Transverse colon (tissue), 4 donors: ENCODE results near the gene KLK11. TPM values are rescaled to one million over a fixed set of nuclear protein-coding genes. Genes with fewer than 3 reads are reported as not detected.

Experiments used
- DNase-seq: peaks from one replicate; pipeline ENCODE4 v3.0.0-alpha.2; 2019
- H3K27ac ChIP-seq, 4 donors: fragments of 200-600 bp; sonication (generic); 2 replicates each; pipeline ENCODE4 v1.5.1; 2016 to 2018; ENCODE audit warnings: inconsistent platforms in 4 of 4
- H3K27me3 ChIP-seq: fragments of 200-600 bp; sonication (generic); 2 replicates; pipeline ENCODE4 v1.5.1; 2017; ENCODE audit warnings: inconsistent platforms
- H3K36me3 ChIP-seq, 4 donors: fragments of 200-600 bp; sonication (generic); 2 replicates each; pipeline ENCODE4 v1.5.1; 2017 to 2019; ENCODE audit warnings: inconsistent platforms in 4 of 4
- H3K4me1 ChIP-seq, 4 donors: fragments of 200-600 bp; sonication (generic); 2 replicates each; pipeline ENCODE4 v1.5.1; 2017 to 2020; ENCODE audit warnings: inconsistent platforms in 4 of 4
- H3K4me3 ChIP-seq, 4 donors: fragments of 200-600 bp; sonication (generic); 1 replicate in 1 of 4; 2 replicates in 3 of 4; pipeline versions ENCODE4 v1.5.1 to v1.6.1; 2017 to 2019; ENCODE audit warnings: inconsistent platforms in 4 of 4
- H3K9me3 ChIP-seq, 2 donors: fragments of 200-600 bp; sonication (generic); 2 replicates each; pipeline ENCODE4 v1.5.1; 2017 to 2019; ENCODE audit warnings: inconsistent platforms in 2 of 2
- EP300 ChIP-seq: sonication (generic); formaldehyde crosslinking; IDR thresholded peaks from one replicate; pipeline ENCODE4 v1.6.1; 2017; ENCODE audit warnings: antibody characterized with exemption, low read depth
- POLR2A ChIP-seq: fragments of 450-650 bp; IDR thresholded peaks from one replicate; pipeline ENCODE4 v1.6.1; 2016; ENCODE audit warnings: antibody characterized with exemption, mild to moderate bottlenecking, moderate library complexity
- POLR2AphosphoS5 ChIP-seq, 3 donors: sonication (generic); formaldehyde crosslinking; IDR thresholded peaks; one replicate each; pipeline ENCODE4 v1.6.1; 2016; ENCODE audit warnings: antibody characterized with exemption in 3 of 3
- WGBS, 2 donors: methylation state at CpG; one replicate each; pipeline ENCODE4 v1.1.5; 2018; ENCODE audit warnings: low coverage in 1 of 2; 5-methylcytosine and 5-hydroxymethylcytosine counted together
- in situ Hi-C, 4 donors: fragments of 200-750 bp; cut with MboI; loops; one replicate each; pipeline versions ENCODE4 v1.15.0 to v1.15.1; 2017; ENCODE audit warnings: low sequenced_read_pairs in 3 of 4, low pct_ligation_motif_present in 1 of 4, low pct_unique_long_range_greater_than_20kb in 1 of 4
- intact Hi-C: fragments of 100-400 bp; cut with DNase I; formaldehyde crosslinking; loops from one replicate; pipeline ENCODE4 v1.15.1; 2023; ENCODE audit warnings: low total_unique reads
- total RNA-seq, 4 donors: library from RNA; depleted of rRNA; stranded (reverse); fragments of >200 nt; gene quantifications; one replicate each; pipeline ENCODE4 v1.1.0, GENCODE V29; 2016
- TF ChIP-seq, protein P1 (sequence below), 5 experiments: fragments of 200-600 bp in 3 of 5; fragments of 450-650 bp in 2 of 5; sonication (generic) in 3 of 5; IDR thresholded peaks; 1 replicate in 2 of 5; 2 replicates in 3 of 5; pipeline ENCODE4 v1.5.1; 2016 to 2017; ENCODE audit warnings: antibody characterized with exemption in 5 of 5, inconsistent platforms in 3 of 5, mild to moderate bottlenecking in 2 of 5, moderate library complexity in 1 of 5

Gene KLK11, protein sequence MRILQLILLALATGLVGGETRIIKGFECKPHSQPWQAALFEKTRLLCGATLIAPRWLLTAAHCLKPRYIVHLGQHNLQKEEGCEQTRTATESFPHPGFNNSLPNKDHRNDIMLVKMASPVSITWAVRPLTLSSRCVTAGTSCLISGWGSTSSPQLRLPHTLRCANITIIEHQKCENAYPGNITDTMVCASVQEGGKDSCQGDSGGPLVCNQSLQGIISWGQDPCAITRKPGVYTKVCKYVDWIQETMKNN
- under 1 TPM in 2 of 4 donors, not detected in 2; 0.55 to 0.79 TPM for total RNA-seq

DNA sequence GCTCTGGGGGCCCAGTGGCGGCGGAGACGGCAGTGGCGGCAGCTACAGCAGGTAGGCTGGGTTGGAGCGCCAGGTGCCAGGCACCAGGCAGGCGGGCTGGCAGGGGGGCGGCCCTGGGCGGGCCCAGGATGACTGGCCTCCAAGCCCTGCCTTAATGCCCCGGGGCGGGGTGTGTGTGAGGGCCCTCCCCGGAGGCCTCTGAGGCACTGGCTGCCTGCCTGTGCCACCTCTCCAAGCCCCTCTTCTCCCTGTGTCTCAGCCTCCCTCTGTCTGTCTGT, at the start of gene KLK11:
Gene KLK11 (minus strand): TSS at position 63 of the 278 bp plus-strand sequence. CDS start 985 bp downstream, outside the sequence.
- no peaks in the 10 kb centered on the region for H3K9me3 ChIP-seq
- H3K27me3 ChIP-seq = peaks cover 48% of the 10 kb centered on the region
- no peak for DNase-seq
- in situ Hi-C loops (no loop called here), intact Hi-C loops (no loop called here)
- 74% methylated on average over 10 of the region's 11 CpGs; no CpG with 5 or more reads in 1 of the 2 donors for WGBS, 2 donors
- no peaks in the 10 kb centered on the region for H3K4me1 ChIP-seq
- TF ChIP-seq, protein P1, sequence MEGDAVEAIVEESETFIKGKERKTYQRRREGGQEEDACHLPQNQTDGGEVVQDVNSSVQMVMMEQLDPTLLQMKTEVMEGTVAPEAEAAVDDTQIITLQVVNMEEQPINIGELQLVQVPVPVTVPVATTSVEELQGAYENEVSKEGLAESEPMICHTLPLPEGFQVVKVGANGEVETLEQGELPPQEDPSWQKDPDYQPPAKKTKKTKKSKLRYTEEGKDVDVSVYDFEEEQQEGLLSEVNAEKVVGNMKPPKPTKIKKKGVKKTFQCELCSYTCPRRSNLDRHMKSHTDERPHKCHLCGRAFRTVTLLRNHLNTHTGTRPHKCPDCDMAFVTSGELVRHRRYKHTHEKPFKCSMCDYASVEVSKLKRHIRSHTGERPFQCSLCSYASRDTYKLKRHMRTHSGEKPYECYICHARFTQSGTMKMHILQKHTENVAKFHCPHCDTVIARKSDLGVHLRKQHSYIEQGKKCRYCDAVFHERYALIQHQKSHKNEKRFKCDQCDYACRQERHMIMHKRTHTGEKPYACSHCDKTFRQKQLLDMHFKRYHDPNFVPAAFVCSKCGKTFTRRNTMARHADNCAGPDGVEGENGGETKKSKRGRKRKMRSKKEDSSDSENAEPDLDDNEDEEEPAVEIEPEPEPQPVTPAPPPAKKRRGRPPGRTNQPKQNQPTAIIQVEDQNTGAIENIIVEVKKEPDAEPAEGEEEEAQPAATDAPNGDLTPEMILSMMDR (IDR thresholded peaks at IDR 0.05) = no peak
- TF ChIP-seq POLR2A (no peak), POLR2AphosphoS5 (IDR thresholded peaks at IDR 0.05) (no peak), EP300 (no peak)
- no peak within 1 kb of the TSS for H3K27ac ChIP-seq
- H3K4me3 ChIP-seq = no peak within 1 kb of the TSS
- no peaks in the 10 kb centered on the region for H3K36me3 ChIP-seq

DNA sequence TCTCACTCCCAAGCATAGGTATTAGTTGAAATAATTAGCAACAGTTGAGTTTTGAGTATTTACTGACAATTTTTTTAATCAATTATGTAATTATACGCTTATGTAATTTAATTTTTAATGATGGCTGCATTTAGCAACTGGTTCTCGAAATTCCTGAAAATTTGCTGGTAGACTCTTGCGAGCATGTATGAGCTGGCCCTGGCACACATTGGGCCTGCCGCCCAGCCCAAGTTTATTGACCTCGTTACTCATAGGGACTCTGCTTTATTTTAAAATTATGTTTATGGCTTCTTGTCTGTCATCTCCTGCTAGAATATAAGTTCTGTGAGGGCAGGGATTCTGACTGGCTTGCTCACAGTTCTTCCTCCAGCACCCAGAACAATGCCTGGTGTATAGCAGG, 49.6 kb upstream of the KLK11 start:
- no peaks in the 10 kb centered on the region for H3K36me3 ChIP-seq
- H3K27ac ChIP-seq = no peak overlapping the region
- no peak overlapping the region for H3K4me3 ChIP-seq
- DNase-seq = no peak
- H3K27me3 ChIP-seq = peaks cover 4% of the 10 kb centered on the region
- peaks cover 0 to 3% of the 10 kb centered on the region in 2 donors for H3K9me3 ChIP-seq
- in situ Hi-C loops (no loop called here), intact Hi-C loops (no loop called here)
- no peaks in the 10 kb centered on the region for H3K4me1 ChIP-seq
- 51 to 70% methylated on average over 5 of the region's 5 CpGs for WGBS, 2 donors
- TF ChIP-seq EP300 (no peak), POLR2A (no peak), POLR2AphosphoS5 (IDR thresholded peaks at IDR 0.05) (no peak)
- TF ChIP-seq, protein P1 (IDR thresholded peaks at IDR 0.05) = no peak

DNA sequence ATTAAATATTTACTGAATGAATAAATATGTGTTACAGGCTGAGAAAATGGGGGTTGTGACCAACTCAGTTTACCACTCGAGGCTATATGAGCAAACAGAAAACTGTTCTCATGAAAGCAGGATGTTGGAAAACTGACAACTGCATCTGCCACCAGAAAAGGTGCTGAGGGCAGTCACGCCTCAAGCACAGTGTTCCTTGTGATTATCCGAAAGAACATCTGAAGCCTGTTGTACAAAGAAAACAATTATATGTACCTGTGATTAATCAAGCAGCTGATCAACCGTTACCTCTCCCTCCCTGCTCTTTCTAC, 44.6 kb upstream of the KLK11 start:
- no peak overlapping the region for H3K4me3 ChIP-seq
- in situ Hi-C loops = no loop called here
- DNase-seq = no peak

DNA sequence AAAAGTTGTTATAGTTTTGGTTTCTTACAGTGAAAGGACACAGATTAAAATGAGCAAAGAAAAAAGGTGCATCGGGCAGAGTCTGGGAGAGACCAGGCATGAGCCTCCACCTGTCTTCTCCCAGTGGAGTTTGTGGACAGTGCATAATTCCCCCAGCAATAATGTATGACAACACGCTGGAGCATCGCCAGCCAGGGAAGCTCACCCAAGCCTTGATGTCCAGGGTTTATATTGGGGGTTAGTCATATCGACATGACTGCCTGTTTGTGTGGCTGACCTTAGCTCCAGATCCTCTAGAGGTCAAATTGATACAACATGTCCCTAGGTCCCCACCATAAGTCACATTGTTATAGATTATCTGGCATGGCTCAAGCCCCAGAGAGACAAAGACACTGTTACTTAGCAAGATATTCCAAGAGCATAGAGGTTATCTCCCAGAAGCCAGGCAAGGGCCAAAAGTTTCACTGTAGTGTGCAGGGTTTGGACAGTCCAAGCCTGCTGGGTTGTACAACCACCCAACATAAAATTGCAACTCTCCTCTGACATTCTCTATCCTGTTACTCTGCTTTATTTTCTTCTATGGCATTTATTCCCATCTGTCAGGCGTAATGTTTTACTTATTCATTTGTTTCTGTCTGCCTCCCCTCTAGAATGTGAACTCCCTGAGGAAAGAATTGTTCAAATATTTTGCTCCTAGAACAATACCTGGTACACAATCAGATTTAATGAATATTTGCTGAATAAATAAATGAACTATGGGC, 44.1 kb upstream of the KLK11 start:
- TF ChIP-seq POLR2AphosphoS5 (IDR thresholded peaks at IDR 0.05) = no peak
- TF ChIP-seq, protein P1 (IDR thresholded peaks at IDR 0.05) = no peak
- TF ChIP-seq EP300 = no peak
- no peak for TF ChIP-seq POLR2A
- DNase-seq = no peak
- Histone ChIP-seq H3K27ac (no peak overlapping the region), H3K4me3 (no peak overlapping the region), H3K4me1 (no peaks in the 10 kb centered on the region), H3K27me3 (peaks cover 15% of the 10 kb centered on the region), H3K9me3 (peaks cover 0 to 3% of the 10 kb centered on the region in 2 donors), H3K36me3 (no peaks in the 10 kb centered on the region)
- WGBS, 2 donors = 70 to 75% methylated on average over 1 to 4 of the region's 5 CpGs
- in situ Hi-C loops (no loop called here), intact Hi-C loops (no loop called here)

More for the DNA sequence above, 44.6 kb upstream of the KLK11 start:
- H3K4me1 ChIP-seq = no peaks in the 10 kb centered on the region
- TF ChIP-seq POLR2A (no peak), POLR2AphosphoS5 (IDR thresholded peaks at IDR 0.05) (no peak), EP300 (no peak)
- TF ChIP-seq, protein P1 (IDR thresholded peaks at IDR 0.05) = no peak
- no peaks in the 10 kb centered on the region for H3K36me3 ChIP-seq
- intact Hi-C loops = no loop called here
- no peak overlapping the region for H3K27ac ChIP-seq
- 45 to 58% methylated on average over 2 to 4 of the region's 4 CpGs for WGBS, 2 donors
- H3K9me3 ChIP-seq = peaks cover 0 to 3% of the 10 kb centered on the region in 2 donors
- H3K27me3 ChIP-seq = peaks cover 10% of the 10 kb centered on the region
